ENCODE results near the gene IL4R. TPM values are rescaled to one million over a fixed set of nuclear protein-coding genes. Genes with fewer than 3 reads are reported as not detected.

The IL4R gene
- total and polyA plus RNA-seq, 2 of the 13 experiments (the other 11 are each of a cell fraction or from before 2014, with no cell fraction given): 15.9 to 49.6 TPM

- H3K79me2 ChIP-seq (ENCODE audit: insufficient read depth, low read length): no peaks in the 10 kb centered on the region
- in situ Hi-C loops (cut with HindIII; ENCODE audit: extremely low pct_ligation_motif_present, low pct_unique_long_range_greater_than_20kb) (no loop called here), intact Hi-C loops (cut with micrococcal nuclease; ENCODE audit: unreplicated experiment) (no loop called here)
- BruUV-seq (replicated peaks): no TSS peak
- no peak overlapping the region for H3K4me2 ChIP-seq (ENCODE audit: low read depth, low read length)
- no peak for ATAC-seq
- H3K4me1 ChIP-seq (ENCODE audit: insufficient read depth, low read length): no peaks in the 10 kb centered on the region
- H3K36me3 ChIP-seq (replicated peaks in 1 of 2; ENCODE audit: control insufficient read depth in 1 of 2, insufficient read depth in 2 of 2, low read length in 2 of 2): peaks cover 33 to 68% of the 10 kb centered on the region in 2 experiments
- H3K9me3 ChIP-seq (ENCODE audit: low read length): no peaks in the 10 kb centered on the region
- H3K4me3 ChIP-seq (replicated peaks in 1 of 3; ENCODE audit: insufficient read depth in 1 of 3, low read depth in 2 of 3, low read length in 3 of 3): no peak overlapping the region
- FAIRE-seq: no peak
- H3K27me3 ChIP-seq (ENCODE audit: control insufficient read depth in 1 of 2, insufficient read depth in 2 of 2, low read length in 2 of 2): no peaks in the 10 kb centered on the region
- H3K9ac ChIP-seq (ENCODE audit: insufficient read depth, low read depth, low read length): no peak overlapping the region
- ChIA-PET POLR2A (no interaction called here), CTCF (ENCODE audit: low intra/inter-chr PET ratio, low total read pairs) (no interaction called here)
- DNase-seq (ENCODE audit: low spot score): no peak
- TF ChIP-seq ELF4 (CRISPR knock-in tag; IDR thresholded peaks at IDR 0.05; ENCODE audit: borderline replicate concordance) (no peak), ZNF224 (CRISPR knock-in tag; IDR thresholded peaks at IDR 0.05) (no peak), CBX5 (CRISPR knock-in tag; IDR thresholded peaks at IDR 0.05; ENCODE audit: borderline replicate concordance) (no peak), ZBTB49 (CRISPR knock-in tag; IDR thresholded peaks at IDR 0.05; ENCODE audit: borderline replicate concordance) (no peak), GPN1 (CRISPR knock-in tag; IDR thresholded peaks at IDR 0.05; ENCODE audit: borderline replicate concordance) (no peak), CCAR2 (optimal IDR thresholded peaks at IDR 0.05; ENCODE audit: low read depth, low read length) (no peak), ZNF772 (CRISPR knock-in tag; IDR thresholded peaks at IDR 0.05) (no peak), AGO2 (optimal IDR thresholded peaks at IDR 0.05; ENCODE audit: low read depth, low read length) (no peak), NFIB (CRISPR knock-in tag; IDR thresholded peaks at IDR 0.05; ENCODE audit: borderline replicate concordance) (no peak), ZNF281 (CRISPR knock-in tag; IDR thresholded peaks at IDR 0.05; ENCODE audit: borderline replicate concordance) (no peak)
- H2AFZ ChIP-seq (ENCODE audit: low read length): no peak overlapping the region
- WGBS (ENCODE audit: low lambda C conversion rate): 96% methylated on average over 3 of the region's 3 CpGs
- H3K27ac ChIP-seq (ENCODE audit: extremely low read length, insufficient read depth, low read length): no peak overlapping the region
- H4K20me1 ChIP-seq (ENCODE audit: insufficient read depth, low read length): no peaks in the 10 kb centered on the region
Measured at GRCh38 chr16:27349276-27349675, 35.5 kb downstream of the IL4R start.

Measured in HepG2 (cell line).